Activated CD8-positive, alpha-beta memory T cell treated with anti-CD3 and anti-CD28 coated beads for 4 hours (primary cell): ENCODE data around the gene ABHD16A.
A peak's percentile ranks its signal among the peaks of the same experiment; 100 is the strongest.

Experiments used
- DNase-seq, 2 donors: peaks; one replicate each; pipeline ENCODE4 v3.0.0-alpha.2; 2020; ENCODE audit warnings: low read depth in 2 of 2

The ABHD16A gene

GRCh38 chr6:31690231-31691077, 12.7 kb downstream of the ABHD16A start:
- no peak for DNase-seq

GRCh38 chr6:31689249-31690110, 13.6 kb downstream of the ABHD16A start:
- no peak for DNase-seq

GRCh38 chr6:31687860-31688693, 15.0 kb downstream of the ABHD16A start:
- DNase-seq: no peak

GRCh38 chr6:31687321-31687720, 15.8 kb downstream of the ABHD16A start:
- no peak for DNase-seq

GRCh38 chr6:31686483-31686882, 16.6 kb downstream of the ABHD16A start:
- DNase-seq: no peak

GRCh38 chr6:31683591-31683990, 19.5 kb downstream of the ABHD16A start:
- no peak for DNase-seq

GRCh38 chr6:31681135-31681671, 21.9 kb downstream of the ABHD16A start:
- no peak for DNase-seq

GRCh38 chr6:31680226-31681134, 22.6 kb downstream of the ABHD16A start, which contains the start of gene LY6G5C:
TSS of gene LY6G5C (minus strand) at chr6:31681067. CDS start at chr6:31680373, 694 bp downstream.
- DNase-seq: peak in 1 of 2 donors; percentile 32

GRCh38 chr6:31677955-31678354, 25.2 kb downstream of the ABHD16A start:
- DNase-seq: no peak

- DNase-seq: no peak
Measured at GRCh38 chr6:31676904-31677303, 26.2 kb downstream of the ABHD16A start.

- no peak for DNase-seq
Measured at GRCh38 chr6:31676322-31676903, 26.7 kb downstream of the ABHD16A start.

- no peak for DNase-seq
Measured at GRCh38 chr6:31669676-31670075, 33.4 kb downstream of the ABHD16A start, which contains the start of gene LY6G5B. TSS of gene LY6G5B (plus strand) at chr6:31669976. CDS start at chr6:31670951, 975 bp downstream.

GRCh38 chr6:31666337-31666965, 36.7 kb downstream of the ABHD16A start:
- DNase-seq: no peak

- peak; percentile 94 to 96 for DNase-seq
Measured at GRCh38 chr6:31665501-31666336, 37.4 kb downstream of the ABHD16A start, which contains the start of gene CSNK2B. TSS of gene CSNK2B (plus strand) at chr6:31666080. CDS start at chr6:31666832, 752 bp downstream.

- DNase-seq: peak; percentile 75 to 85
Measured at GRCh38 chr6:31664790-31665500, 38.2 kb downstream of the ABHD16A start, which contains the start of gene GPANK1. TSS of gene GPANK1 (minus strand) at chr6:31664997. CDS start at chr6:31664478, 519 bp downstream.

- DNase-seq: no peak
Measured at GRCh38 chr6:31663961-31664789, 38.9 kb downstream of the ABHD16A start.
